Liver (tissue), 9 donors: ENCODE data around the gene MTERF1. TPM values are rescaled to one million over a fixed set of nuclear protein-coding genes. Genes with fewer than 3 reads are reported as not detected.

ENCODE experiments used
- DNase-seq: peaks from one replicate; pipeline ENCODE4 v3.0.0-alpha.2; 2017; ENCODE audit warnings: low spot score
- H3K27ac ChIP-seq, 2 donors: one replicate each; pipeline ENCODE4 v1.7.0; 2013; ENCODE audit warnings: inconsistent platforms in 2 of 2, low read length in 2 of 2, control low read depth in 1 of 2, low read depth in 1 of 2, mild to moderate bottlenecking in 1 of 2
- H3K27me3 ChIP-seq, 4 donors: one replicate each; pipeline versions ENCODE4 v1.6.1 to v1.7.0; 2013; ENCODE audit warnings: low read length in 3 of 4, inconsistent platforms in 1 of 4, mild to moderate bottlenecking in 1 of 4, moderate library complexity in 1 of 4; ENCODE audit not compliant: control insufficient read depth in 4 of 4, insufficient read depth in 4 of 4
- H3K36me3 ChIP-seq, 4 donors: one replicate each; pipeline versions ENCODE4 v1.6.1 to v1.7.0; 2013; ENCODE audit warnings: low read length in 3 of 4, mild to moderate bottlenecking in 3 of 4, low read depth in 1 of 4, moderate library complexity in 1 of 4; ENCODE audit not compliant: control insufficient read depth in 4 of 4, insufficient read depth in 3 of 4
- H3K4me1 ChIP-seq, 4 donors: one replicate each; pipeline versions ENCODE4 v1.6.1 to v1.7.0; 2013; ENCODE audit warnings: low read length in 3 of 4, mild to moderate bottlenecking in 3 of 4, moderate library complexity in 1 of 4; ENCODE audit not compliant: control insufficient read depth in 4 of 4, insufficient read depth in 4 of 4
- H3K4me3 ChIP-seq, 3 donors: one replicate each; pipeline versions ENCODE4 v1.6.1 to v1.7.0; 2013; ENCODE audit warnings: low read length in 3 of 3, control low read depth in 1 of 3, low read depth in 1 of 3, mild to moderate bottlenecking in 1 of 3
- H3K9ac ChIP-seq, 2 donors: one replicate each; pipeline ENCODE4 v1.7.0; 2013; ENCODE audit warnings: low read length in 2 of 2, mild to moderate bottlenecking in 2 of 2, moderate library complexity in 2 of 2, control low read depth in 1 of 2, low read depth in 1 of 2
- H3K9me3 ChIP-seq, 4 donors: one replicate each; pipeline versions ENCODE4 v1.6.1 to v1.7.0; 2013; ENCODE audit warnings: low read length in 3 of 4; ENCODE audit not compliant: control insufficient read depth in 4 of 4
- CTCF ChIP-seq: fragments of 150-350 bp; IDR thresholded peaks from 2 replicates; pipeline ENCODE4 v1.5.1; 2017; ENCODE audit warnings: improper control_type of control experiment, low read depth, low read length; ENCODE audit not compliant: missing input control
- FOXA1 ChIP-seq: IDR thresholded peaks from 2 replicates; pipeline ENCODE4 v1.6.1; 2016; ENCODE audit warnings: antibody characterized with exemption
- FOXA2 ChIP-seq: IDR thresholded peaks from 2 replicates; pipeline ENCODE4 v1.6.1; 2016; ENCODE audit warnings: antibody characterized with exemption
- GABPA ChIP-seq, 2 donors: IDR thresholded peaks in 1 of 2; conservative IDR thresholded peaks in 1 of 2; 2 replicates each; pipeline ENCODE4 v1.6.1; 2016; ENCODE audit warnings: antibody characterized with exemption in 2 of 2, mild to moderate bottlenecking in 1 of 2, moderate library complexity in 1 of 2
- HNF4G ChIP-seq: IDR thresholded peaks from 2 replicates; pipeline ENCODE4 v1.6.1; 2016; ENCODE audit warnings: antibody characterized with exemption
- RAD21 ChIP-seq, 2 donors: IDR thresholded peaks; 2 replicates each; pipeline ENCODE4 v1.6.1; 2016; ENCODE audit warnings: antibody characterized with exemption in 2 of 2, mild to moderate bottlenecking in 2 of 2
- REST ChIP-seq: IDR thresholded peaks from 2 replicates; pipeline ENCODE4 v1.6.1; 2016; ENCODE audit warnings: antibody characterized with exemption, mild to moderate bottlenecking
- RXRA ChIP-seq, 2 donors: IDR thresholded peaks; 2 replicates each; pipeline ENCODE4 v1.6.1; 2017 to 2018; ENCODE audit warnings: antibody characterized with exemption in 2 of 2, mild to moderate bottlenecking in 1 of 2
- TAF1 ChIP-seq: conservative IDR thresholded peaks from 2 replicates; pipeline ENCODE4 v1.6.1; 2016; ENCODE audit warnings: antibody characterized with exemption, mild to moderate bottlenecking
- ZBTB33 ChIP-seq: IDR thresholded peaks from 2 replicates; pipeline ENCODE4 v1.6.1; 2016; ENCODE audit warnings: antibody characterized with exemption
- WGBS: extraction: QIAGEN DNeasy Blood & Tissue Kit; methylation state at CpG from one replicate; pipeline ENCODE4 v1.1.7; 2013; 5-methylcytosine and 5-hydroxymethylcytosine counted together
- polyA plus RNA-seq, 2 donors: library from polyadenylated mRNA; stranded (reverse) in 1 of 2; unstranded in 1 of 2; fragments of 200-250 nt in 1 of 2; fragments of >200 nt in 1 of 2; fragmentation: Nextera tagmentation in 1 of 2; extraction: Ambion mirVana in 1 of 2; gene quantifications; one replicate each; pipeline versions ENCODE4 v1.2.1 to v1.2.3, GENCODE V29; 2013 to 2015
- total RNA-seq, 2 donors: library from RNA; depleted of rRNA; stranded (reverse); fragments of >200 nt; gene quantifications; one replicate each; pipeline ENCODE4 v1.2.3, GENCODE V29; 2014
- donor health status: healthy.
- donor health status: healthy.
- donor health status: healthy.
- donor health status: healthy.
- donor health status: healthy.

MTERF1 gene
- total and polyA plus RNA-seq, 4 donors: 5.8 to 9.1 (median 6.4) TPM

- 76% methylated on average over 4 of the region's 4 CpGs for WGBS
- DNase-seq: no peak
- no peaks in the 10 kb centered on the region for H3K36me3 ChIP-seq
- H3K4me3 ChIP-seq: no peak overlapping the region
- H3K27me3 ChIP-seq: no peaks in the 10 kb centered on the region
- H3K9ac ChIP-seq: no peak overlapping the region
- no peak overlapping the region for H3K27ac ChIP-seq
- H3K9me3 ChIP-seq: peaks cover 0 to 2% (median 0%) of the 10 kb centered on the region in 4 donors
- TF ChIP-seq CTCF (no peak), ZBTB33 (no peak), HNF4G (no peak), GABPA (IDR thresholded peaks at IDR 0.05 in 1 of 2, conservative IDR thresholded peaks at IDR 0.05 in 1 of 2) (no peak), RXRA (IDR thresholded peaks at IDR 0.05) (no peak), REST (no peak), FOXA1 (no peak)
- H3K4me1 ChIP-seq: no peaks in the 10 kb centered on the region
Observed at GRCh38 chr7:91837397-91838070, 43.0 kb downstream of the MTERF1 start.

GRCh38 chr7:91835826-91836368, 44.6 kb downstream of the MTERF1 start:
- Histone ChIP-seq H3K36me3 (no peaks in the 10 kb centered on the region), H3K9me3 (no peaks in the 10 kb centered on the region), H3K4me3 (no peak overlapping the region), H3K9ac (no peak overlapping the region), H3K27ac (no peak overlapping the region), H3K4me1 (no peaks in the 10 kb centered on the region), H3K27me3 (no peaks in the 10 kb centered on the region)
- 80% methylated on average over 2 of the region's 2 CpGs for WGBS
- TF ChIP-seq FOXA2: no peak
- TF ChIP-seq HNF4G: no peak
- no peak for TF ChIP-seq CTCF
- TF ChIP-seq TAF1: no peak
- TF ChIP-seq RAD21 (IDR thresholded peaks at IDR 0.05): no peak
- DNase-seq: no peak
